HEK293T (cell line): Measurements from ENCODE around the gene SUN5.

ENCODE experiments used
- BHLHE40 ChIP-seq: fragments of 450-650 bp; IDR thresholded peaks from 2 replicates; pipeline ENCODE4 v1.6.1; 2016; ENCODE audit warnings: mild to moderate bottlenecking, moderate library complexity, borderline replicate concordance
- CTBP1 ChIP-seq: fragments of 450-650 bp; IDR thresholded peaks from 2 replicates; pipeline ENCODE4 v1.6.1; 2016; ENCODE audit warnings: borderline replicate concordance
- ELF4 ChIP-seq: fragments of 450-650 bp; IDR thresholded peaks from 2 replicates; pipeline ENCODE4 v1.6.1; 2017; ENCODE audit warnings: antibody characterized with exemption
- FOXK2 ChIP-seq: fragments of 450-650 bp; IDR thresholded peaks from 2 replicates; pipeline ENCODE4 v1.6.1; 2016; ENCODE audit warnings: mild to moderate bottlenecking
- FOXM1 ChIP-seq: fragments of 450-650 bp; IDR thresholded peaks from 2 replicates; pipeline ENCODE4 v1.6.1; 2017; ENCODE audit warnings: mild to moderate bottlenecking, borderline replicate concordance
- HDGF ChIP-seq: fragments of 450-650 bp; IDR thresholded peaks from 2 replicates; pipeline ENCODE4 v1.6.1; 2017; ENCODE audit warnings: antibody characterized with exemption, borderline replicate concordance
- L3MBTL2 ChIP-seq: fragments of 450-650 bp; conservative IDR thresholded peaks from 2 replicates; pipeline ENCODE4 v1.6.1; 2016; ENCODE audit warnings: mild to moderate bottlenecking
- LEF1 ChIP-seq: fragments of 450-650 bp; IDR thresholded peaks from 2 replicates; pipeline ENCODE4 v1.6.1; 2017; ENCODE audit warnings: mild to moderate bottlenecking, borderline replicate concordance
- PKNOX1 ChIP-seq: fragments of 450-650 bp; IDR thresholded peaks from 2 replicates; pipeline ENCODE4 v1.6.1; 2016
- SP1 ChIP-seq: fragments of 450-650 bp; IDR thresholded peaks from 2 replicates; pipeline ENCODE4 v1.6.1; 2017
- TARDBP ChIP-seq: fragments of 450-650 bp; IDR thresholded peaks from 2 replicates; pipeline ENCODE4 v1.6.1; 2016
- ZNF384 ChIP-seq: fragments of 450-650 bp; IDR thresholded peaks from 2 replicates; pipeline ENCODE4 v1.6.1; 2016

- TF ChIP-seq ELF4 (no peak), LEF1 (no peak), HDGF (no peak), SP1 (no peak), ZNF384 (no peak), BHLHE40 (no peak), TARDBP (no peak), FOXM1 (no peak), FOXK2 (no peak), PKNOX1 (no peak), CTBP1 (no peak), L3MBTL2 (no peak)
Observed at GRCh38 chr20:33005908-33006775, 1.9 kb upstream of the SUN5 start.
